M059J (cell line): ENCODE results near the gene PLCB1. TPM values are rescaled to one million over a fixed set of nuclear protein-coding genes. Genes with fewer than 3 reads are reported as not detected.
"Not testable (repeated sequence)": the region's sequence is repeated elsewhere in the genome, so short reads cannot be mapped to it uniquely, and the experiment has no call there.

Experiments
- DNase-seq: peaks from one replicate; pipeline ENCODE4 v3.0.0-alpha.2; 2012; ENCODE audit warnings: low read depth
- total RNA-seq: library from RNA; depleted of rRNA; stranded (reverse); fragments of >200 nt; shearing (Covaris generic); gene quantifications from 2 replicates; pipeline ENCODE4 v1.2.3, GENCODE V29; 2014

Gene PLCB1
- total RNA-seq, 1 experiment from 2014 or later: 0.94 TPM

GRCh38 chr20:8443464-8444072 is 311.5 kb downstream of the PLCB1 start:
- DNase-seq: no peak

GRCh38 chr20:8447262-8448120 is 315.4 kb downstream of the PLCB1 start:
- no peak for DNase-seq

- no peak for DNase-seq
These were observed 317.1 kb downstream of the PLCB1 start for GRCh38 chr20:8449123-8449522.

DNA sequence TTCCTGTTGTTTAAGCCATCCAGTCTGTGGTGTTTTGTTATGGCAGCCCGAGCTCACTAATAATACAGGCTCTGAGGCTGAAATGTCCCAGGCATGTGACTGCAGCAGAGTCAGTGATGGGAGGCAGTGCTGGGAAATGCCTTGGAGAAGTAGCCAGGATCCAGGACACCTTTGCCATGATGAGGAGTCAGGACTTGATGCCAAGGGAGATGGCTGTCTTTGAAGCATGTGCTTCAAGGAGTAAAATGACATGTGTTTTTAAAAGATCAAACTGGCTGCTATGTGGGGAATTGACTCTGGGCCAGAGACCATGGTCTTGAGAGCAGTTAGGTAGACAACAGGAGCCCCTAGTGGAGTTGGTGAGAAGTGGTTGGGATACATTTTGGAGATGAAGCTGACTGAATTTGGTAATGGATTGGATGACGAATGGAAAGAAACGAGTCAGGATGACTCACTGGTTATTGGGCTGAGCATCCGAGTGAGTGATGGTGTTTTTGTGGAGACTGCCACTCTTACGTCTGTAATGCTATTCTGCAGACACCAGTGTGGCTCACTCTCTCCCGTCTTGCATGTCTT is 322.2 kb downstream of the PLCB1 start:
- peak; percentile 63 for DNase-seq

GRCh38 chr20:8456765-8457164 is 324.7 kb downstream of the PLCB1 start:
- no peak for DNase-seq

DNA sequence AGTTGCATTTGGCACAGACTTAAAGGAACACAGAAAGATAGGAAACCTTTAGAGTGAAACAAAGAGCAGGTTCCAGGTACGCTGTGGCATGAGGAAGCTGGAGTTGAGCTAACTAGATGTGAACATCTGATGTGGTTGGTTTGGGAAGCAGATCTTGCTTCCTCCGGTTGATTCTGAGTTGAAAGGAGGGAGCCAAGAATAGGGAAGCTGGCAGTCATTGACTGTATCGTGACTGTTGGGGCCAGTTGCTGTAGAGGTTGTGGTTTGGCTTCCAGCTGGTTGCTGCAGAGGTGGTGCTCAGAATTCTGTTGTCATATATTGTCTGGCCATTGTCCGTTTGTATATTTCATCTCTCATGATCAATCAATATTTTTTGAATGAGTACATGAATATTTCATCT is 325.9 kb downstream of the PLCB1 start:
- no peak for DNase-seq

DNA sequence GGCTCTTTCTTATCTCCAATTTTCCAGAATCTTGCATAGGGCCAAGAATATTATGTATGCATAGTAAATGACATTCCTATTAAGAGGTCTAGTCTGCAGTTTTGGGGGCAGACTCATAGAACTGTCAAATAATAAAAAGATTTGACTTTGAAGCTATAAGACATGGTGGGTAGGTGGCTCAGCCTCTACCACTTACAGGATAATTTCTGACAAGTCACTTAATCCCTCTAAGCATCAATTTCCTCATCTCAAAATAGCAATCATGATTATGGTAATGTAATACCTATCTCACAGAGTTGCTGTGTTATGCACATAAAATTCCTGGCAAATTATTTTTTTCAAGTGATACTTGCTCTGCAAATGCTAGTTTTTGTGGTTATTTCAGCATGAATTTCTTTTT is 329.1 kb downstream of the PLCB1 start:
- DNase-seq: no peak

DNA sequence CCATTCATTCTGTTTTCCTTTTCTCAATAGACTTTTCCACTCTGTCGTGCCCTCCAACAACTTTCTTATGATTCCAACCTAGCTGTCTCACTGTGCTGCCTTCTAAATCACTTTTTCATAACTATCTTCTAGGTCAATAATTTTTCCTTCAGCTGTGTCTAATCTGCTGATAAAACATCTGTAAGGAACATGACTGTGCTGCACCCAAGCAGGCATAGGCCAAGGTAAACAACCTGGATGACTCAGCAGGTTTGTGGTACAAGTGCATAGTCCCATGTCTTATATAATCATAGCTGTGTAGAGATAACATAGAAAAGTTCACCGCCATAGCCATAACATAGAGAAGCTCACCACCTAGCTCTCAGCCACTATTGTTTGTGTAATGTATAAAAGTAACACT is 332.3 kb downstream of the PLCB1 start:
- peak; percentile 5 for DNase-seq

DNA sequence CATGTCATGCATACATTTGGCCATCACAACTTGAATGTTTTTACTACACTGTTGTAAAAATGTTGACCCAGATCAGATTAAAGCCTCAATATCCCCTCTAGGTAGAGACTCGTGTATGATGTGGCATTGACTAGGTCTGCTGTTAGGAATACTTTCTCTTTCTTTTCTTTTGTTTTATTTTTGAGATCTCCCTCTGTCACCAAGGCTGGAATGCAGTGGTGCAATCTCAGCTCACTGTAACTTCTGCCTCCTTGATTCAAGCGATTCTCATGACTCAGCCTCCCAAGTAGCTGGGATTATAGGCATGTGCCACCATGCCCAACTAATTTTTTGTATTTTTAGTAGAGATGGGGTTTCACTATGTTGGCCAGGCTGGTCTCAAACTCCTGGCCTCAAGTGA is 334.7 kb downstream of the PLCB1 start:
- DNase-seq: not testable (repeated sequence)

DNA sequence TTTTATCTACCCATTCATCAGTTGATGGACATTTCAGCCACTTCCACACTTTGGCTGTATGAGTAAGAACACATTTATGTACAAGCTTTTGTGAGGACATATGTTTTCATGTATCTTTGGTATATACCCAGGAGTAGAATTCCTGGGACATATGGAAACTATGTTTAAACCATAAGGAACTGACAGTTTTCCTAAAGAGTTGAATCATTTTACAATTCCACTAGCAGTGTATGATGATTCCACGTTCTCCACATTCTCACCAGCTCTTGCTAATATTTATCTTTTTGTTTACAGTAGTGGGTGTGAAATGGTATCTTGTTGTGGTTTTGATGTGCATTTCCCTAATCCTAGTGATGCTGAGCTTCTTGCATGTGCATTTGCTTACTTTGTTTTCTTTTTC is 338.1 kb downstream of the PLCB1 start:
- DNase-seq: no peak

DNA sequence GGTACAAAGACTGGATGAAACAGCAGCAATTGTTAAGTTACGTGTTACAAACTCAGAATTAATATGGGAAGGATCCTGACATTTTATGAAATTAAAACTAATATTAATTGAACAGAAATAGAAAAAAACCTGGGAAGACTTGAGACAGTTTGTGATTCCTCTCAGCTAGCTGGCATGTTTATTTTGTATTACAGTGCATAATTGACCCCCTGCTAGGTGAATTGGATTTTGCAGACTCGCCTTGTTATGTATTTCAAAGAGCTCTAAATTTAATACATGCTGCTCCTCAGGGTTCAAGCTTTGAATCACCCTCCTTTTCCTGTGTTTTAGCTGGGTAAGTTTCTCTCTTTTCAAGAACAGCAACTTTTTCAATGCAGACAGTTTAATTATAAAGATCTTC is 339.4 kb downstream of the PLCB1 start:
- DNase-seq: no peak

- no peak for DNase-seq
These were observed 341.4 kb downstream of the PLCB1 start for GRCh38 chr20:8473459-8473858.

DNA sequence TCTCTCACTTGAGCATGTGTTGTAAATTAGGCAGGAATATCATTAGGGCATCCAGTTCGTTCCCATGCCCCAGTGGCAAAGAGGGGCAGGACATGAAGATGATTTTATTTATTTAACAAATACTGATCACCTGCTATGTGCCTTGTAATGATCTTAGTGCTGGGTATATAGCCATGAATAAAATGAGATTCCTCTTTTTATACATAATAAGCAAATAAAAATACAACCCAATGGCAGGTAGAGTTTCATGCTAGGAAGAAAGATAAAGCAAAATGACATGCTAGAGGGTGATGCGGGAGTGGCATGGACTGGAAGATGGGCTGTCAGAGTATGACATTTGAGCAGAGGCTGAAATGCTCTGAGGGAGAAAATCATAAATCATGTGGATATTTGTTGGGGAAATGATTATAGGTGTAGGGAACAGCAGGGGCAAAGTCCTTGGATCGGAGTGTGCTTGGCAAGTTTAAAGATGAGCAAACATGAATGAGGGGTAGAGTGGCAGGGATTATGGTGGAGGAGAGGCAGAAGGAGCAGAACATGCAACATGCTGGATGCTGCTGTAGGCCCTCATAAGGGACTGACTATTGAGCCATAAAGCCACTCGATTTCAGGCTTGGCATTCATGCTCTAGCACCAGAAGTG is 342.1 kb downstream of the PLCB1 start:
- DNase-seq: no peak

- no peak for DNase-seq
These were observed 344.0 kb downstream of the PLCB1 start for GRCh38 chr20:8476021-8476420.

GRCh38 chr20:8480597-8480996 is 348.5 kb downstream of the PLCB1 start:
- DNase-seq: no peak

DNA sequence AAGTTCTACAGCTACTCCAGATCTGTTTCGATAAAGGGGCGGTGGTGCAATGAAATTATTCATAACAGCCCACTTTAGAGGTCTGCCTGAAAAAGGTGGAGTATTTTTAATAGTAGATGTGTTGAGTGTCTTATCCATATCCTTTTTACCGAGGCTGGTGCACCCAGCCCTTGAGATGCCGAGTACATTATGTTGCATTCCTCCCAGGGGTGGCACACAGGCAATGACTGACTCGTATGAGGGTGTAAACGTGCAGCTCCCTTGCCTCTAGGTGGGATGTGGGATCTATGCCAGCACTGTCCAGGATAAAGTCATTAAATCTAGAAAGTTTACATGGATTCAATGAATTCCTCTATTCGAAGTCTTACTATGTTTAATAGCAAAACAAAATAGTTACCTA is 355.6 kb downstream of the PLCB1 start:
- DNase-seq: no peak

DNA sequence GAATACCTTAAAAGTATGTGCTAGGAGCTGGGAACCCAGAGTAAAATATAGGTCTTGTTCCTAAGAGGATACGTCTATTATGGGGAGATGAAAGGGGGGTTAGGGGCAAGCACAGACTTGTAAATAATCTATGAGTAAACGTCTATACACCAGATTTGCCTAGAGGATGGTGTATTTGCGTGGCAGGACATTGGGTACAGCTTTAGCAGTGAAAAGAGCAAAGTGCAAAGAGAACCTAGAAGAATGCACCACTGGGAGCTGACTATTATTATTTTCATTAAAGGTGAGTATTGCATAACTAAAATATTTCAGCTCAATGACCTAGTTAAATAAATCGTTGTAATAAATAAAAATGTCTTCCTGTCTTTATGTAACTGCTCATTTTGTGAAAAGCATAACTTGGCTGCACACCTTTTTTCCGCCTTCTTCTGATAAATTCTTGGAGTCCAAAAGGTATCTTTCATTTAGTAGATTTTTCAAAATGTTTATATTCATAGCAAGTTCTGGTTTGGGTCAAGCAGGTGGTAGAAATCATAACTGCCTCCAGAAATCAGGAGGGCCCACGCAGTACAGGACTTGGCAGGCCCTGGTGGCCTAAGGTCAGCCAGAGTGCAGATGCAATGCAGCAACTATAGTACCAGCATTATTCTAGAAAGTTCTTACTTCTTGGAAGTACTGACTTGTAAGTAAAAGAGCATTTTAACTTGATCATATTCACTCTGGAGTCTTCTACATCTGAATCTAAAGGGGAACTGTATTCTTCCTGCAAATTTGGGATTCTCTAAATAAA is 357.2 kb downstream of the PLCB1 start:
- DNase-seq: no peak

DNA sequence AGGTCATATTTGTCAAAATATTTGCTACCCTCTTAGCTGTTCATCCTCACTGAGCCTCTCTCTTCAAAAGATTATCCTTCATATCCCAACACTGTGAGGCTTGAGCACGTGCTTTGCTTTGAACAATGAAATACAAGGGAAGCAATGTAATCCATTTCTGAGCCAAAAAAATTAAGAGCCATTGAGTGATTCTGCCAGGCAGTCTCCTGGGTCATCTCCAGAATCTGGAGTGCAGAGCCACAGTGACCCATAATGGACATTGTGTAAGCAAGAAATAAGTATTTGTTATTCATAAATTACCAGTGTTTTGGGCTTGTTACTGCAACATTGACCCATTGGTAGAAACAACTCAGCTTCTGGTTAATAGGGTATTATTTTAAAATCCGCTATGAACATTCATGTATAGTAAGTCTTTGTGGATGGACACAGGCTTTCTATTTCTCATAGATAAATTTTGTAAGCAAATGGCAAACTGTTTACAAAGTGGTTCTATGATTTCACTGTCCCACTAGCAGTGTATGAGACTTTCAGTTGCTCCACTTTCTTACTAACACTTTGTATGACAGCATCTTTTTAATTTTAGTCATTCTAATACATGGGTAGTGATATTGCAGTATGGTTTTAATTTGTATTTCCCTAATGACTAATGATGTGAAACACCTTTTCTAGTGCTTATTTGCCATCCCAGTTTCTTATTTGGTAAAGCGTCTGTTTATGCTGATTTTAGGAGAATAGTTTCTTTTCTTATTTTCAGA is 358.2 kb downstream of the PLCB1 start:
- no peak for DNase-seq

DNA sequence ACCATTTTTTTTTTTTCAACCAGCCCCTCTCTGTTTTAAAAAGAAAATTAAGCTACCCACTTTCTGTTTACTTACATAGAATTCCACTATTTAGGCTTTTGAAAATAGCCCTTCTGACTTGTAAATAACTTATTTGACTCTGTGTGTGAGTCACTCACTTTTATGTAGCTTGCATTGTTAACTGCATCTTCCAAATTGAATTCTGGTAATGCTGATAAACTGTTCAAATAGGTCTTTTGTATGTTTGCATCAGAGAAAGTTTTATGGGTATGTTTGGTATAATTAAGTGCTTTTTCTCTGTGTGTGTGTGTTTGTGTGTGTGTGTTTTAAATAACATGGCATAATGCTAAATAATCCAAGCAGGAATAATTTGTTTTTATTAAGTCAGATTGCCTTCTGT is 360.1 kb downstream of the PLCB1 start:
- no peak for DNase-seq

- no peak for DNase-seq
These were observed 366.5 kb downstream of the PLCB1 start for GRCh38 chr20:8498571-8498970.

DNA sequence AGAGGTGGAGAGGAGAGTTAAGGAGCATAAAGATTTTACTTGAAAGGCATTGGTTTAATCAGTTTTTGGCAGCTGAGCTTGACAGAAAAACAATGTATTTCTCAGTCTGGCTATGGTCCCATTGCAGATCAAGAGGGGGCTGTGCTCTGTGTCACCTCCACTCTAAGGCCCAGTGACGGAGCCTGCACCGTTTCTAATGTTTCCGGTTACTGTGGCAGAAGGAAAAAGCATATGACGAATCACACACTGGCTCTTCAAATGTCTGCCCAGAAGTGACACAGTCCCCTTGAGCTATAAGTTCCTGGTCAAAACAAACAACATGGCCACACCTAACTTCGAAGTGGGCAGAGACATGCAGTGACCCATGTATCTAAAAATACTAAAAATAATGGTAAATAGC is 372.0 kb downstream of the PLCB1 start:
- DNase-seq: no peak
